ENCODE results near the gene NFE2L1. TPM values are rescaled to one million over a fixed set of nuclear protein-coding genes. Genes with fewer than 3 reads are reported as not detected.
A peak's percentile ranks its signal among the peaks of the same experiment; 100 is the strongest.

NFE2L1 gene
- total and polyA plus RNA-seq, 9 of the 15 experiments (the other 6 are each of a cell fraction or from before 2014, with no cell fraction given), result 2.0 to 68.6 (median 39.7) TPM

DNA sequence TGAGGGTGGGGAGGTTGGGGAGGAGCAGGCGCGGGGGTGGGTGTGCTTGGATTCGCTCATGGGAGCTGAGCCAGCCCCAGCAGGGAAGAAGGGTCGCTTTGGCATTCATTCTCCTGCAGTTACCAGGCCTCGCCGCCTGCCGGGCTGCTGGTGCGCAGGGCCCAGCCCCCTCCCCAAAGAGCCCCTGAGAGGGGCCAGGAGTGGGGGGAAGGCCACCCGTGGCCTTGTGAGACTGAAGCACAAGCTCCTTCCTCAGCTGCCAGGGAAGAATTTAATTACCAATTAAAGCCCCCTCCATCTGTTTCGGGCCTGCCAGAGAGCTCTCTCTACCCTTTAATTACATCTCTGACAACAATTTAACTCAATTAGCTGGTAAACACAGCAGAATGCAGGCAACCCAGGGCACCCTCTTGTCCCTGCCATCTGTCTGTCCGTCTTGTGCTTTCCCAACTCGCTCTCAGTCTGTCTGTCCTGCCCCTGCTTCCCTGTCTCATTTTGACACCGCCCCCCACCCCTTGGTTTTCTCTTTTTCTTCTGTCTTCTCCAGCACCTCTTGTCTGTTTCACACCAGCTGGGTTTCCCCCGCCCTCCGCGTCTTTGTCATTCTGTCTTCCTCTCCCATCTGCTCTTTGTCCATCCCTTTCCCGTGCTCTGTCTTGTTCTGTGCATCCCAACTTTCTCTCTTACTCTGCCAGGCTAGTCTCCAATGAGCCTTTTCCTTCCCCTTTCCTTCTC lies 44.6 kb upstream of the NFE2L1 start:
- Histone ChIP-seq H3K9ac (ENCODE audit: insufficient read depth in 1 of 2, low read depth in 2 of 2, low read length in 2 of 2) (no peak overlapping the region), H3K9me1 (ENCODE audit: control insufficient read depth, insufficient read depth, low read length) (no peaks in the 10 kb centered on the region), H3K4me3 (no peak overlapping the region), H3K36me3 (ENCODE audit: control insufficient read depth, insufficient read depth, low read length) (no peaks in the 10 kb centered on the region), H3K27me3 (ENCODE audit: control insufficient read depth in 2 of 2, insufficient read depth in 2 of 2, low read length in 2 of 2) (no peaks in the 10 kb centered on the region), H3K9me3 (replicated peaks; ENCODE audit: control insufficient read depth, insufficient read depth, low read depth, low read length) (no peaks in the 10 kb centered on the region), H3K27ac (ENCODE audit: extremely low read depth, low read depth, low read length) (peak overlapping the region; percentile 87; the same call in 1 of the 3 replicates), H2AFZ (ENCODE audit: low read depth, low read length) (peak overlapping the region; percentile 91), H3K4me1 (replicated peaks in 1 of 2; ENCODE audit: control insufficient read depth in 2 of 2, insufficient read depth in 2 of 2, low read length in 2 of 2) (peaks cover 15 to 20% of the 10 kb centered on the region in 2 experiments), H4K20me1 (replicated peaks; ENCODE audit: control insufficient read depth, insufficient read depth, low read length) (no peaks in the 10 kb centered on the region), H3K4me2 (ENCODE audit: insufficient read depth, low read length) (no peak overlapping the region), H3K79me2 (ENCODE audit: control insufficient read depth, insufficient read depth, low read length) (no peaks in the 10 kb centered on the region)
- ATAC-seq, result no peak
- FAIRE-seq, result no peak
- intact Hi-C loops (cut with micrococcal nuclease), result no loop called here
- no TSS peak for BruUV-seq (replicated peaks)
- DNase-seq (ENCODE audit: extremely low read depth in 1 of 4, low spot score in 3 of 4), result no peak
- WGBS (ENCODE audit: insufficient coverage, low coverage, missing lambda C conversion rate), result 77% methylated on average over 6 of the region's 17 CpGs
- in situ Hi-C loops (cut with MboI), result no loop called here
- ChIA-PET CTCF (ENCODE audit: low intra/inter-chr PET ratio) (no interaction called here), POLR2A (interaction anchor here (0.7 to 1.8 kb wide), 6 partner anchors 9 to 67 kb away, joined by 3 to 8 read pairs (median 4); partner anchors contain the start of gene CDK5RAP3)
- TF ChIP-seq BRCA1 (IDR thresholded peaks at IDR 0.05) (no peak), BRCA1 (CRISPR knock-in tag; IDR thresholded peaks at IDR 0.05) (no peak), HDAC1 (IDR thresholded peaks at IDR 0.05) (0 out of 4 replicates have a peak, but pooled peaks of 1 of the 2 experiments have one; percentile 20)
- TF ChIP-seq, protein P1, sequence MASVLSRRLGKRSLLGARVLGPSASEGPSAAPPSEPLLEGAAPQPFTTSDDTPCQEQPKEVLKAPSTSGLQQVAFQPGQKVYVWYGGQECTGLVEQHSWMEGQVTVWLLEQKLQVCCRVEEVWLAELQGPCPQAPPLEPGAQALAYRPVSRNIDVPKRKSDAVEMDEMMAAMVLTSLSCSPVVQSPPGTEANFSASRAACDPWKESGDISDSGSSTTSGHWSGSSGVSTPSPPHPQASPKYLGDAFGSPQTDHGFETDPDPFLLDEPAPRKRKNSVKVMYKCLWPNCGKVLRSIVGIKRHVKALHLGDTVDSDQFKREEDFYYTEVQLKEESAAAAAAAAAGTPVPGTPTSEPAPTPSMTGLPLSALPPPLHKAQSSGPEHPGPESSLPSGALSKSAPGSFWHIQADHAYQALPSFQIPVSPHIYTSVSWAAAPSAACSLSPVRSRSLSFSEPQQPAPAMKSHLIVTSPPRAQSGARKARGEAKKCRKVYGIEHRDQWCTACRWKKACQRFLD (CRISPR knock-in tag; IDR thresholded peaks at IDR 0.05), result 0 out of 2 replicates have a peak, but pooled peaks have one; percentile 25
